WTC11 (cell line): ENCODE measurements around the gene ADK.

ENCODE experiments used
- CREB1 ChIP-seq: sonication (generic); formaldehyde crosslinking; IDR thresholded peaks from 2 replicates; pipeline ENCODE4 v1.8.0; 2023; ENCODE audit warnings: mild to moderate bottlenecking, missing genetic modification reagents
- CTCF ChIP-seq: fragments of 200-600 bp; IDR thresholded peaks from 2 replicates; pipeline ENCODE4 v1.8.0; 2022; ENCODE audit warnings: antibody characterized with exemption
- E2F5 ChIP-seq: sonication (generic); formaldehyde crosslinking; IDR thresholded peaks from 2 replicates; pipeline ENCODE4 v1.8.1; 2022; ENCODE audit warnings: mild to moderate bottlenecking, moderate library complexity, missing genetic modification reagents
- ETV6 ChIP-seq: sonication (generic); formaldehyde crosslinking; IDR thresholded peaks from 2 replicates; pipeline ENCODE4 v1.8.1; 2022; ENCODE audit warnings: mild to moderate bottlenecking, missing genetic modification reagents
- JUN ChIP-seq: sonication (generic); formaldehyde crosslinking; IDR thresholded peaks from 2 replicates; pipeline ENCODE4 v1.8.0; 2023; ENCODE audit warnings: mild to moderate bottlenecking, missing genetic modification reagents
- MAX ChIP-seq: sonication (generic); formaldehyde crosslinking; IDR thresholded peaks from 2 replicates; pipeline ENCODE4 v1.8.0; 2022; ENCODE audit warnings: mild to moderate bottlenecking, missing genetic modification reagents
- STAT6 ChIP-seq: sonication (generic); formaldehyde crosslinking; conservative IDR thresholded peaks from 2 replicates; pipeline ENCODE4 v1.8.1; 2023; ENCODE audit warnings: mild to moderate bottlenecking, low read depth, missing genetic modification reagents, moderate library complexity
- ZNF138 ChIP-seq: sonication (generic); formaldehyde crosslinking; conservative IDR thresholded peaks from 2 replicates; pipeline ENCODE4 v1.8.1; 2022; ENCODE audit warnings: mild to moderate bottlenecking, moderate library complexity, missing genetic modification reagents
- TF ChIP-seq, protein P1 (sequence below): sonication (generic); formaldehyde crosslinking; IDR thresholded peaks from 2 replicates; pipeline ENCODE4 v1.8.0; 2022; ENCODE audit warnings: missing genetic modification reagents
- TF ChIP-seq, protein P2 (sequence below): sonication (generic); formaldehyde crosslinking; IDR thresholded peaks from 2 replicates; pipeline ENCODE4 v1.8.1; 2022; ENCODE audit warnings: mild to moderate bottlenecking, missing genetic modification reagents, moderate library complexity, borderline replicate concordance

GRCh38 chr10:74705358-74705980, 554.4 kb downstream of the ADK start:
- TF ChIP-seq CTCF = no peak
- TF ChIP-seq, protein P1, sequence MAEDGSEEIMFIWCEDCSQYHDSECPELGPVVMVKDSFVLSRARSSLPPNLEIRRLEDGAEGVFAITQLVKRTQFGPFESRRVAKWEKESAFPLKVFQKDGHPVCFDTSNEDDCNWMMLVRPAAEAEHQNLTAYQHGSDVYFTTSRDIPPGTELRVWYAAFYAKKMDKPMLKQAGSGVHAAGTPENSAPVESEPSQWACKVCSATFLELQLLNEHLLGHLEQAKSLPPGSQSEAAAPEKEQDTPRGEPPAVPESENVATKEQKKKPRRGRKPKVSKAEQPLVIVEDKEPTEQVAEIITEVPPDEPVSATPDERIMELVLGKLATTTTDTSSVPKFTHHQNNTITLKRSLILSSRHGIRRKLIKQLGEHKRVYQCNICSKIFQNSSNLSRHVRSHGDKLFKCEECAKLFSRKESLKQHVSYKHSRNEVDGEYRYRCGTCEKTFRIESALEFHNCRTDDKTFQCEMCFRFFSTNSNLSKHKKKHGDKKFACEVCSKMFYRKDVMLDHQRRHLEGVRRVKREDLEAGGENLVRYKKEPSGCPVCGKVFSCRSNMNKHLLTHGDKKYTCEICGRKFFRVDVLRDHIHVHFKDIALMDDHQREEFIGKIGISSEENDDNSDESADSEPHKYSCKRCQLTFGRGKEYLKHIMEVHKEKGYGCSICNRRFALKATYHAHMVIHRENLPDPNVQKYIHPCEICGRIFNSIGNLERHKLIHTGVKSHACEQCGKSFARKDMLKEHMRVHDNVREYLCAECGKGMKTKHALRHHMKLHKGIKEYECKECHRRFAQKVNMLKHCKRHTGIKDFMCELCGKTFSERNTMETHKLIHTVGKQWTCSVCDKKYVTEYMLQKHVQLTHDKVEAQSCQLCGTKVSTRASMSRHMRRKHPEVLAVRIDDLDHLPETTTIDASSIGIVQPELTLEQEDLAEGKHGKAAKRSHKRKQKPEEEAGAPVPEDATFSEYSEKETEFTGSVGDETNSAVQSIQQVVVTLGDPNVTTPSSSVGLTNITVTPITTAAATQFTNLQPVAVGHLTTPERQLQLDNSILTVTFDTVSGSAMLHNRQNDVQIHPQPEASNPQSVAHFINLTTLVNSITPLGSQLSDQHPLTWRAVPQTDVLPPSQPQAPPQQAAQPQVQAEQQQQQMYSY = no peak
- no peak for TF ChIP-seq JUN
- TF ChIP-seq, protein P2, sequence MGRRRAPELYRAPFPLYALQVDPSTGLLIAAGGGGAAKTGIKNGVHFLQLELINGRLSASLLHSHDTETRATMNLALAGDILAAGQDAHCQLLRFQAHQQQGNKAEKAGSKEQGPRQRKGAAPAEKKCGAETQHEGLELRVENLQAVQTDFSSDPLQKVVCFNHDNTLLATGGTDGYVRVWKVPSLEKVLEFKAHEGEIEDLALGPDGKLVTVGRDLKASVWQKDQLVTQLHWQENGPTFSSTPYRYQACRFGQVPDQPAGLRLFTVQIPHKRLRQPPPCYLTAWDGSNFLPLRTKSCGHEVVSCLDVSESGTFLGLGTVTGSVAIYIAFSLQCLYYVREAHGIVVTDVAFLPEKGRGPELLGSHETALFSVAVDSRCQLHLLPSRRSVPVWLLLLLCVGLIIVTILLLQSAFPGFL (CRISPR knock-in tag) = no peak
- TF ChIP-seq MAX (CRISPR knock-in tag) = no peak
- no peak for TF ChIP-seq ZNF138
- no peak for TF ChIP-seq STAT6
- TF ChIP-seq E2F5 (CRISPR knock-in tag) = no peak
- no peak for TF ChIP-seq CREB1 (CRISPR knock-in tag)
- TF ChIP-seq ETV6 (CRISPR knock-in tag) = no peak
